GM21381 (cell line): ENCODE data around the gene CLDN7.

Source experiments
- ATAC-seq: cut with Tn5 transposase; IDR thresholded peaks from one replicate; pipeline ENCODE4 v1.9.1; 2021; ENCODE audit warnings: mild to moderate bottlenecking, moderate library complexity; ENCODE audit not compliant: unreplicated experiment

The CLDN7 gene

GRCh38 chr17:7221278-7222092 is 40.8 kb downstream of the CLDN7 start:
- ATAC-seq, result no peak

- no peak for ATAC-seq
Observed at GRCh38 chr17:7220593-7221277, 41.5 kb downstream of the CLDN7 start.

GRCh38 chr17:7219812-7220592 is 42.3 kb downstream of the CLDN7 start, which contains the start of the genes ACADVL and DLG4:
TSS of gene ACADVL (plus strand) at chr17:7219938. CDS start at chr17:7219985, 47 bp downstream.
TSS of gene DLG4 (minus strand) at chr17:7219836.
- peak; percentile 51 for ATAC-seq

- no peak for ATAC-seq
Observed at GRCh38 chr17:7219229-7219811, 43.0 kb downstream of the CLDN7 start.

- ATAC-seq, result no peak
Observed at GRCh38 chr17:7218758-7219157, 43.5 kb downstream of the CLDN7 start.

- ATAC-seq, result no peak
Observed at GRCh38 chr17:7218166-7218565, 44.1 kb downstream of the CLDN7 start.

GRCh38 chr17:7217113-7217987 is 44.9 kb downstream of the CLDN7 start:
- no peak for ATAC-seq

GRCh38 chr17:7216242-7217112 is 45.8 kb downstream of the CLDN7 start:
- ATAC-seq, result no peak

- ATAC-seq, result no peak
Observed at GRCh38 chr17:7215652-7216180, 46.6 kb downstream of the CLDN7 start.

GRCh38 chr17:7215136-7215638 is 47.1 kb downstream of the CLDN7 start:
- no peak for ATAC-seq

- peak; percentile 71 for ATAC-seq
Observed at GRCh38 chr17:7214300-7215135, 47.8 kb downstream of the CLDN7 start.

- ATAC-seq, result no peak
Observed at GRCh38 chr17:7213895-7214299, 48.4 kb downstream of the CLDN7 start.

GRCh38 chr17:7211491-7212273 is 50.6 kb downstream of the CLDN7 start:
- ATAC-seq, result no peak
